ENCODE results near the gene ASRGL1.

Gene ASRGL1

GRCh38 chr11:62418136-62418535, 80.9 kb downstream of the ASRGL1 start:
- DNase-seq (ENCODE audit: low spot score) (no peak), ATAC-seq (ENCODE audit: low read depth) (no peak)
- Histone ChIP-seq H3K9me3 (ENCODE audit: severe bottlenecking) (no peaks in the 10 kb centered on the region), H3K27me3 (ENCODE audit: insufficient read depth, poor library complexity, severe bottlenecking) (no peaks in the 10 kb centered on the region), H3K4me1 (ENCODE audit: insufficient read depth, poor library complexity, severe bottlenecking) (no peaks in the 10 kb centered on the region), H3K4me3 (ENCODE audit: severe bottlenecking) (no peak overlapping the region), H3K27ac (ENCODE audit: poor library complexity, severe bottlenecking) (no peak overlapping the region), H3K36me3 (ENCODE audit: low read depth) (no peaks in the 10 kb centered on the region)
- TF ChIP-seq CTCF (IDR thresholded peaks at IDR 0.05; ENCODE audit: poor library complexity, severe bottlenecking), result no peak

- Histone ChIP-seq H3K4me1 (ENCODE audit: insufficient read depth, poor library complexity, severe bottlenecking) (no peaks in the 10 kb centered on the region), H3K27ac (ENCODE audit: poor library complexity, severe bottlenecking) (no peak within 1 kb of the TSS), H3K4me3 (ENCODE audit: severe bottlenecking) (no peak within 1 kb of the TSS), H3K9me3 (ENCODE audit: severe bottlenecking) (no peaks in the 10 kb centered on the region), H3K27me3 (ENCODE audit: insufficient read depth, poor library complexity, severe bottlenecking) (no peaks in the 10 kb centered on the region), H3K36me3 (ENCODE audit: low read depth) (no peaks in the 10 kb centered on the region)
- ATAC-seq (ENCODE audit: low read depth) (0 out of 3 replicates have a peak, but pooled peaks have one; percentile 16), DNase-seq (ENCODE audit: low spot score) (no peak)
- no peak for TF ChIP-seq CTCF (IDR thresholded peaks at IDR 0.05; ENCODE audit: poor library complexity, severe bottlenecking)
Measured at GRCh38 chr11:62418733-62419132, 81.5 kb downstream of the ASRGL1 start, which contains the start of gene SCGB1A1. SCGB1A1 (plus strand) TSS chr11:62419033; CDS start chr11:62419096, 63 bp downstream.

GRCh38 chr11:62419314-62419929, 82.2 kb downstream of the ASRGL1 start:
- ATAC-seq (ENCODE audit: low read depth), result no peak

GRCh38 chr11:62419943-62420342, 82.7 kb downstream of the ASRGL1 start:
- H3K9me3 ChIP-seq (ENCODE audit: severe bottlenecking), result no peaks in the 10 kb centered on the region

More at GRCh38 chr11:62419314-62419929, 82.2 kb downstream of the ASRGL1 start:
- TF ChIP-seq CTCF (IDR thresholded peaks at IDR 0.05; ENCODE audit: poor library complexity, severe bottlenecking), result no peak
- Histone ChIP-seq H3K4me3 (ENCODE audit: severe bottlenecking) (no peak overlapping the region), H3K4me1 (ENCODE audit: insufficient read depth, poor library complexity, severe bottlenecking) (no peaks in the 10 kb centered on the region), H3K36me3 (ENCODE audit: low read depth) (no peaks in the 10 kb centered on the region), H3K9me3 (ENCODE audit: severe bottlenecking) (no peaks in the 10 kb centered on the region), H3K27me3 (ENCODE audit: insufficient read depth, poor library complexity, severe bottlenecking) (no peaks in the 10 kb centered on the region), H3K27ac (ENCODE audit: poor library complexity, severe bottlenecking) (no peak overlapping the region)
- DNase-seq (ENCODE audit: low spot score), result no peak

More at GRCh38 chr11:62419943-62420342, 82.7 kb downstream of the ASRGL1 start:
- Histone ChIP-seq H3K27ac (ENCODE audit: poor library complexity, severe bottlenecking) (no peak overlapping the region), H3K4me1 (ENCODE audit: insufficient read depth, poor library complexity, severe bottlenecking) (no peaks in the 10 kb centered on the region), H3K27me3 (ENCODE audit: insufficient read depth, poor library complexity, severe bottlenecking) (no peaks in the 10 kb centered on the region), H3K36me3 (ENCODE audit: low read depth) (no peaks in the 10 kb centered on the region), H3K4me3 (ENCODE audit: severe bottlenecking) (no peak overlapping the region)
- ATAC-seq (ENCODE audit: low read depth), result no peak
- DNase-seq (ENCODE audit: low spot score), result no peak
- no peak for TF ChIP-seq CTCF (IDR thresholded peaks at IDR 0.05; ENCODE audit: poor library complexity, severe bottlenecking)
